Measurements from ENCODE around the gene LINGO1.

The LINGO1 gene

GRCh38 chr15:77569729-77570125, 63.0 kb downstream of the LINGO1 start:
- no peak for DNase-seq (ENCODE audit: low read depth in 3 of 3)

- DNase-seq (ENCODE audit: low read depth in 3 of 3), result no peak
Measured at GRCh38 chr15:77568973-77569728, 63.6 kb downstream of the LINGO1 start.

GRCh38 chr15:77568014-77568972, 64.4 kb downstream of the LINGO1 start:
- no peak for DNase-seq (ENCODE audit: low read depth in 3 of 3)

GRCh38 chr15:77567202-77567601, 65.5 kb downstream of the LINGO1 start:
- DNase-seq (ENCODE audit: low read depth in 3 of 3), result no peak

GRCh38 chr15:77566092-77566491, 66.6 kb downstream of the LINGO1 start:
- DNase-seq (ENCODE audit: low read depth in 3 of 3), result no peak

DNA sequence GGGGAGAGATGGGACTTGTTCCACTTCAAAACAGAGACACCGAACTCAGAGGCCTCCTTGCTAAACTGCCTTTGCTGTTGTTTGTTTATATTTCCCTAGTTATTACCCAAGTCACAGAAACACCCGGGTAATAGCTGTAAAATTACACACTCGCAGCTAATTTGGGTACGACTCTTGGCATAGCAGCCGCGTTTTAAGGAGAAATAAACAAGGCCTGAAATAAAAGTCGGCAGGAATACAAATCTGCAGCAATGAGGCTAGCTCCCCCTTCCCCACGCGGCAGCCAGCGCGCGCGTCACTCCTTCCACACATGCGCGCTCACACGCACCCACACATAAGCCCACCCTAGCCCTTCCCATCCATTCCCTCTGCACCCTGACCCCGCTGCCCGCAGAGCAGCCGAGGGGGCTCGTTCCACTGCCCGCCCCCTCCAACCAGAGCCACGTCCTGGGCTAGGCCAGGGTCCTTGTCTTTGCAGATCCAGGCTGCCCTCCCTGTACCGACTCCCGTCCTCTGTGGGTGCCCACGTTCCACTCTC, 67.3 kb downstream of the LINGO1 start:
- DNase-seq (ENCODE audit: low read depth in 3 of 3), result no peak

- DNase-seq (ENCODE audit: low read depth in 3 of 3), result no peak
Measured at GRCh38 chr15:77564938-77565337, 67.8 kb downstream of the LINGO1 start.

GRCh38 chr15:77564341-77564740, 68.4 kb downstream of the LINGO1 start:
- no peak for DNase-seq (ENCODE audit: low read depth in 3 of 3)

- DNase-seq (ENCODE audit: low read depth in 3 of 3), result no peak
Measured at GRCh38 chr15:77563623-77564156, 69.0 kb downstream of the LINGO1 start.
